Sigmoid colon (tissue), 7 donors: ENCODE results near the gene SIPA1L3. TPM values are rescaled to one million over a fixed set of nuclear protein-coding genes. Genes with fewer than 3 reads are reported as not detected.

Source experiments
- DNase-seq: peaks from one replicate; pipeline ENCODE4 v3.0.0-alpha.2; 2019
- H3K27ac ChIP-seq, 4 donors: fragments of 200-600 bp; sonication (generic); one replicate each; pipeline ENCODE4 v1.5.1; 2016 to 2019; ENCODE audit warnings: mild to moderate bottlenecking in 1 of 4
- H3K27me3 ChIP-seq, 3 donors: fragments of 200-600 bp; sonication (generic); one replicate each; pipeline ENCODE4 v1.5.1; 2019; ENCODE audit warnings: mild to moderate bottlenecking in 1 of 3
- H3K36me3 ChIP-seq, 4 donors: fragments of 200-600 bp; sonication (generic); one replicate each; pipeline ENCODE4 v1.5.1; 2016 to 2019
- H3K4me1 ChIP-seq, 4 donors: fragments of 200-600 bp; sonication (generic); one replicate each; pipeline ENCODE4 v1.5.1; 2017 to 2019
- H3K4me3 ChIP-seq, 4 donors: fragments of 200-600 bp; sonication (generic); one replicate each; pipeline ENCODE4 v1.5.1; 2017 to 2019; ENCODE audit warnings: mild to moderate bottlenecking in 2 of 4, moderate library complexity in 1 of 4
- H3K9me3 ChIP-seq, 4 donors: fragments of 200-600 bp in 3 of 4; sonication (generic) in 3 of 4; one replicate each; pipeline versions ENCODE4 v1.5.1 to v1.6.1; 2013 to 2019
- EP300 ChIP-seq, 4 donors: sonication (generic); formaldehyde crosslinking; IDR thresholded peaks; one replicate each; pipeline ENCODE4 v1.6.1; 2017; ENCODE audit warnings: antibody characterized with exemption in 4 of 4
- POLR2A ChIP-seq, 2 donors: fragments of 450-650 bp; IDR thresholded peaks; one replicate each; pipeline ENCODE4 v1.6.1; 2016; ENCODE audit warnings: antibody characterized with exemption in 2 of 2, mild to moderate bottlenecking in 2 of 2, moderate library complexity in 2 of 2
- POLR2AphosphoS5 ChIP-seq, 4 donors: sonication (generic); formaldehyde crosslinking; IDR thresholded peaks; one replicate each; pipeline ENCODE4 v1.6.1; 2017; ENCODE audit warnings: antibody characterized with exemption in 4 of 4
- WGBS, 2 donors: extraction: QIAGEN DNeasy Blood & Tissue Kit; methylation state at CpG; one replicate each; pipeline ENCODE4 v1.1.7; 2013; 5-methylcytosine and 5-hydroxymethylcytosine counted together
- intact Hi-C: fragments of 100-400 bp; cut with DNase I; formaldehyde crosslinking; loops from one replicate; pipeline ENCODE4 v1.15.1; 2023
- polyA plus RNA-seq, 3 donors: library from polyadenylated mRNA; stranded (reverse); fragments of 200-250 nt; gene quantifications; one replicate each; pipeline ENCODE4 v1.2.3, GENCODE V29; 2013
- total RNA-seq, 4 donors: library from RNA; depleted of rRNA; stranded (reverse); fragments of >200 nt; gene quantifications; one replicate each; pipeline ENCODE4 v1.1.0, GENCODE V29; 2016
- TF ChIP-seq, protein P1 (sequence below), 4 experiments: fragments of 450-650 bp in 3 of 4; fragments of 200-600 bp in 1 of 4; IDR thresholded peaks; one replicate each; pipeline ENCODE4 v1.5.1; 2016 to 2019; ENCODE audit warnings: antibody characterized with exemption in 4 of 4, mild to moderate bottlenecking in 3 of 4, moderate library complexity in 2 of 4
- donor health status: healthy with polysubstance abuse.
- donor health status: Bipolar disorder and iron deficiency.
- donor health status: healthy.

Gene SIPA1L3
- total and polyA plus RNA-seq, 7 donors = 7.7 to 47.9 (median 9.9) TPM

- H3K4me1 ChIP-seq = peaks cover 0 to 20% (median 0%) of the 10 kb centered on the region in 4 donors
- TF ChIP-seq, protein P1, sequence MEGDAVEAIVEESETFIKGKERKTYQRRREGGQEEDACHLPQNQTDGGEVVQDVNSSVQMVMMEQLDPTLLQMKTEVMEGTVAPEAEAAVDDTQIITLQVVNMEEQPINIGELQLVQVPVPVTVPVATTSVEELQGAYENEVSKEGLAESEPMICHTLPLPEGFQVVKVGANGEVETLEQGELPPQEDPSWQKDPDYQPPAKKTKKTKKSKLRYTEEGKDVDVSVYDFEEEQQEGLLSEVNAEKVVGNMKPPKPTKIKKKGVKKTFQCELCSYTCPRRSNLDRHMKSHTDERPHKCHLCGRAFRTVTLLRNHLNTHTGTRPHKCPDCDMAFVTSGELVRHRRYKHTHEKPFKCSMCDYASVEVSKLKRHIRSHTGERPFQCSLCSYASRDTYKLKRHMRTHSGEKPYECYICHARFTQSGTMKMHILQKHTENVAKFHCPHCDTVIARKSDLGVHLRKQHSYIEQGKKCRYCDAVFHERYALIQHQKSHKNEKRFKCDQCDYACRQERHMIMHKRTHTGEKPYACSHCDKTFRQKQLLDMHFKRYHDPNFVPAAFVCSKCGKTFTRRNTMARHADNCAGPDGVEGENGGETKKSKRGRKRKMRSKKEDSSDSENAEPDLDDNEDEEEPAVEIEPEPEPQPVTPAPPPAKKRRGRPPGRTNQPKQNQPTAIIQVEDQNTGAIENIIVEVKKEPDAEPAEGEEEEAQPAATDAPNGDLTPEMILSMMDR (IDR thresholded peaks at IDR 0.05) = no peak
- TF ChIP-seq POLR2A (IDR thresholded peaks at IDR 0.05) = no peak
- no peak for TF ChIP-seq EP300 (IDR thresholded peaks at IDR 0.05)
- TF ChIP-seq POLR2AphosphoS5 (IDR thresholded peaks at IDR 0.05) = no peak
- no peak overlapping the region for H3K27ac ChIP-seq
- DNase-seq = no peak
- H3K36me3 ChIP-seq = no peaks in the 10 kb centered on the region
- intact Hi-C loops = no loop called here
- no peaks in the 10 kb centered on the region for H3K27me3 ChIP-seq
- 43 to 100% methylated on average over 1 of the region's 1 CpG for WGBS, 2 donors
- no peak overlapping the region for H3K4me3 ChIP-seq
- peaks cover 0 to 6% (median 1%) of the 10 kb centered on the region in 4 donors for H3K9me3 ChIP-seq
These were observed 28.3 kb downstream of the SIPA1L3 start for GRCh38 chr19:37935341-37935740.

DNA sequence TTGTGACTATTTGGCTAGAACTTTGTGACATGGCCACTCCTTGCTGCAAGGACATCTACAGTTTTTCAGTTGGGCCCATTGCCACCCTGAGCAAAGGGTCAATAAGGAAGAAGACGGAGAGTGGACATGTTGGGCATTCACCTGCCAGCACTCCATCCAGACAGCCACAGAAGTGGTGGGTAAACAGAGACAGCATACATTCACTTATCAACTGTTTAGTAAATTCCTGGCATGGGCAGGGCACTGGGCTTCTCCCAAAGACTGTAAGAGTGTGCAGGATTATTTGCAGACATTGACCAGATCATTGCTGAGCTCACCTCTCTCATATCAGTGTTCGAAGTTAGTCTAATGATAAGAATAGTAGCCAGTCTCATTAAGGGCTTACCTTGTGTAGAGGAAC is 29.2 kb downstream of the SIPA1L3 start:
- Histone ChIP-seq H3K4me1 (peaks cover 0 to 20% (median 0%) of the 10 kb centered on the region in 4 donors), H3K36me3 (no peaks in the 10 kb centered on the region), H3K4me3 (no peak overlapping the region), H3K27me3 (no peaks in the 10 kb centered on the region), H3K9me3 (peaks cover 0 to 6% (median 1%) of the 10 kb centered on the region in 4 donors), H3K27ac (no peak overlapping the region)
- intact Hi-C loops = no loop called here
- no peak for DNase-seq
- WGBS, 2 donors = 19 to 73% methylated on average over 2 of the region's 2 CpGs
- TF ChIP-seq POLR2A (IDR thresholded peaks at IDR 0.05) (no peak), POLR2AphosphoS5 (IDR thresholded peaks at IDR 0.05) (no peak), EP300 (IDR thresholded peaks at IDR 0.05) (no peak)
- TF ChIP-seq, protein P1 (IDR thresholded peaks at IDR 0.05) = no peak

DNA sequence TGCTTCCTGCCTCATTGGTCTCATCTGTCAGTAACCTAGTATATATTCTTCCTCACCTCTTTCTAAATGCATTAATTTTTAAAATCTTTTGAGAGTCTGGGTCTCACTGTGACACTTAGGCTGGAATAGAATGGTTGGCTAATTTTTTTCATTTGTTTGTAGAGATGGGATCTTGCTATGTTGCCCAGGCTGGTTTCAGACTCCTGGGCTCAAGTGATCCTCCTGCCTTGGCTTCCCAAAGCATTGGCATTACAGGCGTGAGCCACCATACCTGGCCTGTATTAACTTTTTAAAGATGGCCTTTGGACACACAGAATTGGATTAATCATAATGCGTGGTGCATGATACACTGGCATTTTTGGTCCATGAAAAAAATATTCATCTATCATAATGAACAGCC is 29.9 kb downstream of the SIPA1L3 start:
- Histone ChIP-seq H3K4me1 (peaks cover 0 to 13% (median 0%) of the 10 kb centered on the region in 4 donors), H3K36me3 (no peaks in the 10 kb centered on the region), H3K27ac (no peak overlapping the region), H3K9me3 (peaks cover 0 to 6% (median 1%) of the 10 kb centered on the region in 4 donors), H3K4me3 (no peak overlapping the region), H3K27me3 (no peaks in the 10 kb centered on the region)
- no peak for DNase-seq
- no peak for TF ChIP-seq EP300 (IDR thresholded peaks at IDR 0.05)
- no peak for TF ChIP-seq POLR2A (IDR thresholded peaks at IDR 0.05)
- no peak for TF ChIP-seq POLR2AphosphoS5 (IDR thresholded peaks at IDR 0.05)
- TF ChIP-seq, protein P1 (IDR thresholded peaks at IDR 0.05) = no peak
- 95 to 96% methylated on average over 2 of the region's 2 CpGs for WGBS, 2 donors
- intact Hi-C loops = no loop called here

- no peak for TF ChIP-seq POLR2AphosphoS5 (IDR thresholded peaks at IDR 0.05)
- TF ChIP-seq, protein P1 (IDR thresholded peaks at IDR 0.05) = no peak
- no peak for TF ChIP-seq POLR2A (IDR thresholded peaks at IDR 0.05)
- no peak for TF ChIP-seq EP300 (IDR thresholded peaks at IDR 0.05)
- Histone ChIP-seq H3K27ac (no peak overlapping the region), H3K4me3 (no peak overlapping the region), H3K36me3 (no peaks in the 10 kb centered on the region), H3K9me3 (peaks cover 0 to 6% (median 1%) of the 10 kb centered on the region in 4 donors), H3K27me3 (no peaks in the 10 kb centered on the region), H3K4me1 (peaks cover 0 to 9% (median 0%) of the 10 kb centered on the region in 4 donors)
- no peak for DNase-seq
- intact Hi-C loops = no loop called here
- 21 to 69% methylated on average over 1 of the region's 1 CpG for WGBS, 2 donors
These were observed 31.3 kb downstream of the SIPA1L3 start for GRCh38 chr19:37938353-37938752.
